ENCODE results near the gene SC5D. TPM values are rescaled to one million over a fixed set of nuclear protein-coding genes. Genes with fewer than 3 reads are reported as not detected.

Gene SC5D
- total and polyA plus RNA-seq, 12 donors, result 18.3 to 317 (median 42.6) TPM

- TF ChIP-seq CTCF (IDR thresholded peaks at IDR 0.05), result no peak
- no peak for TF ChIP-seq POLR2A (IDR thresholded peaks at IDR 0.05)
- Histone ChIP-seq H3K36me3 (replicated peaks in 1 of 2) (no peaks in the 10 kb centered on the region), H3K9me3 (replicated peaks in 1 of 3) (no peaks in the 10 kb centered on the region), H3K4me1 (replicated peaks in 1 of 2) (no peaks in the 10 kb centered on the region), H3K27ac (no peak overlapping the region), H3K4me3 (no peak overlapping the region), H3K27me3 (no peaks in the 10 kb centered on the region)
- intact Hi-C loops (cut with DNase I), result no loop called here
- DNase-seq, result no peak
- WGBS, 4 donors, result 78 to 92% (median 85%) methylated on average over 1 of the region's 1 CpG
Measured at GRCh38 chr11:121354192-121354591, 61.6 kb downstream of the SC5D start.

GRCh38 chr11:121356357-121356756 is 63.8 kb downstream of the SC5D start:
- Histone ChIP-seq H3K4me1 (replicated peaks in 1 of 2) (no peaks in the 10 kb centered on the region), H3K27ac (no peak overlapping the region), H3K27me3 (no peaks in the 10 kb centered on the region), H3K36me3 (replicated peaks in 1 of 2) (no peaks in the 10 kb centered on the region), H3K9me3 (replicated peaks in 1 of 3) (no peaks in the 10 kb centered on the region), H3K4me3 (no peak overlapping the region)
- no peak for DNase-seq
- TF ChIP-seq POLR2A (IDR thresholded peaks at IDR 0.05), result no peak
- no peak for TF ChIP-seq CTCF (IDR thresholded peaks at IDR 0.05)
- 70 to 83% (median 80%) methylated on average over 3 of the region's 3 CpGs for WGBS, 4 donors
- intact Hi-C loops (cut with DNase I), result no loop called here

Other genes starting within 250 kb of the SC5D start
- 1 to 10 TPM in 7 of 9 donors, under 1 TPM in 2; 0.58 to 5.9 (median 1.3) TPM for gene TECTA, start 191.5 kb upstream of the SC5D start, total RNA-seq
- 1 to 10 TPM in 2 of 3 donors, under 1 TPM in 1; 0.95 to 2.6 (median 1.4) TPM for gene TECTA, start 191.5 kb upstream of the SC5D start, polyA plus RNA-seq
- gene SORL1, start 159.5 kb downstream of the SC5D start, total RNA-seq, result 10 to 100 TPM in 5 of 9 donors, 1 to 10 TPM in 4; 2.5 to 28.6 (median 10.5) TPM
- gene SORL1, start 159.5 kb downstream of the SC5D start, polyA plus RNA-seq, result 1 to 10 TPM; 1.0 to 4.9 (median 2.3) TPM

Measured in adrenal gland (tissue), 12 donors.